Measurements from ENCODE around the gene SOS2. TPM values are rescaled to one million over a fixed set of nuclear protein-coding genes. Genes with fewer than 3 reads are reported as not detected.

SOS2 gene
- 7.7 and 16.8 TPM in 2 replicates for total RNA-seq (ENCODE audit: low replicate concordance)

GRCh38 chr14:50231475-50232275, at the start of gene SOS2:
SOS2 (minus strand) TSS chr14:50231578; CDS start chr14:50231283, 295 bp downstream.

DNA sequence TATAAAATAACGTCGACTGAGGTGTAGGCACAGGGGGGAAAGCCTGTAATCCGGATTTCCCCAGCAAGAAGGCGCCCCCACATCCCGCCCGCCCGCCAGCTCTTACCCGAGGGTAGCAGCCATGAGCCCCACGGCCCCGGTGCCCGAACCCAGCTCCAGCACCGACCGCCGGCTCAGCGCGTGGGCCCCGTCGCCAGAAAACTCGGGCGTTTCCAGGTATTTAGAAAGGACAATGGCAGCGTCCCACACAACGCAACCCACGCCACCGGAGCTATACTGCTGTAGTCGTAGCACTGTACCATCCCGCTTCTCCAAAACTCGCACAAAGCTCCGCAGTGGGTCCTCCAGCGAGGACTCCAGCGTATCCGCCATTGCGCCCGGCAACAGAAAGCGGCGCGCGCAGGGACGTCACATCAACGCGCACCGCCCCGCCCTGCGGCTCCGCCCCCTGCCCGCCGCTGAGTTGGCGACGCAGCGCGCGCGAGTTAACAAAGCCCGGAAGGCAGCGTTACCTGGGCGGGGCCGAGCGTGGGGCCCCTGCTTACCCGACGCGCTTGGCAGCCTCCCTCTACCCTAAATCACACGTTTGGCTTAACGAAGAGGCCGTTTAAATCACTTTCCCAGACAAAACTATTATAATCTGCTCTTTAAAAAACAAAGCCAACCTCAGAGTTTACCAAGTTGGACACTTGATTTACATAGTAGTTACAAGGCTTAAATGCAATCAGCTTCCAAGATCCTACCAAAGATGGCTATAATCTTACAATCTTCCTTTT, 115.0 kb downstream of the SOS2 start, which contains the start of gene VCPKMT:
VCPKMT (minus strand) TSS at position 392 of the 776 bp plus-strand sequence; CDS start at position 372, 20 bp downstream.

Other genes with a start within 250 kb of the SOS2 start
- gene VCPKMT, start 115.0 kb downstream of the SOS2 start, total RNA-seq (ENCODE audit: low replicate concordance), result 2.2 and 4.1 TPM in 2 replicates
- gene L2HGDH, start 80.7 kb upstream of the SOS2 start, total RNA-seq (ENCODE audit: low replicate concordance), result 3.0 and 3.7 TPM in 2 replicates
- 2.3 and 4.1 TPM in 2 replicates for gene DMAC2L, start 80.7 kb upstream of the SOS2 start, total RNA-seq (ENCODE audit: low replicate concordance)
- 3.2 and 5.2 TPM in 2 replicates for gene CDKL1, start 165.3 kb upstream of the SOS2 start, total RNA-seq (ENCODE audit: low replicate concordance)

Data from smooth muscle cell of the coronary artery (primary cell).